Stimulated activated CD4-positive, alpha-beta T cell treated with anti-CD3 and anti-CD28 coated beads, Interleukin-1b, Interleukin-23, amount 100 ng/mL, for 24 hours (primary cell): ENCODE data around the gene TMEM219.

ENCODE experiments used
- DNase-seq, 4 experiments: peaks; one replicate each; pipeline ENCODE4 v3.0.0-alpha.2; 2020; ENCODE audit warnings: low read depth in 4 of 4, low spot score in 1 of 4

TMEM219 gene

DNA sequence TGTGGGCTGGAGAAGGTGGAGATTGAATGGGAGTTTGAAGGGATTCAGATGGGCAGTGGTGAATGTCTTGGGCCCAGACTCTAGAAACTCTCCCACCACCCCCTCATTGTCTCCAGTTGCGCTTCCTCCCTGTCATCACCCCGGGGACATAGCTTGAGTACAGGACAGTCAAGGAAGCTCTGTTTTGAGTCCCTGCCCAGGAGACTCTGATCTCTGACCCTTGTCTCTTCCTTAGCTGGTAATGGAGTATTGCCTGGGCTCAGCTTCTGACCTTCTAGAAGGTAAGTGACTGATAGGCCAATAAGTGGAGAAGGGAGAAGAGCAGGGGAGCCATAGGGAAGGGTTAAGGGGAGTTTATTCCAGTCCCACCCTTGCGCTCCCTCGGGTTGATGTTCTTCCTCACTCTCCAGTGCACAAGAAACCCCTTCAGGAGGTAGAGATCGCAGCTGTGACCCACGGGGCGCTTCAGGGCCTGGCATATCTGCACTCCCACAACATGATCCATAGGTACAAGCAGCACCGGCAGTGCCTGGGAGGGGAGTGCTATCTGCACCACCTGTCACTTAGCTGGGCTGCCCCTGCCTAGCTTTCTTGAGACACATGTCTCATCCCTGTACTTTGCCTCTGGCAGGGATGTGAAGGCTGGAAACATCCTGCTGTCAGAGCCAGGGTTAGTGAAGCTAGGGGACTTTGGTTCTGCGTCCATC lies 16.8 kb downstream of the TMEM219 start:
- DNase-seq = no peak

DNA sequence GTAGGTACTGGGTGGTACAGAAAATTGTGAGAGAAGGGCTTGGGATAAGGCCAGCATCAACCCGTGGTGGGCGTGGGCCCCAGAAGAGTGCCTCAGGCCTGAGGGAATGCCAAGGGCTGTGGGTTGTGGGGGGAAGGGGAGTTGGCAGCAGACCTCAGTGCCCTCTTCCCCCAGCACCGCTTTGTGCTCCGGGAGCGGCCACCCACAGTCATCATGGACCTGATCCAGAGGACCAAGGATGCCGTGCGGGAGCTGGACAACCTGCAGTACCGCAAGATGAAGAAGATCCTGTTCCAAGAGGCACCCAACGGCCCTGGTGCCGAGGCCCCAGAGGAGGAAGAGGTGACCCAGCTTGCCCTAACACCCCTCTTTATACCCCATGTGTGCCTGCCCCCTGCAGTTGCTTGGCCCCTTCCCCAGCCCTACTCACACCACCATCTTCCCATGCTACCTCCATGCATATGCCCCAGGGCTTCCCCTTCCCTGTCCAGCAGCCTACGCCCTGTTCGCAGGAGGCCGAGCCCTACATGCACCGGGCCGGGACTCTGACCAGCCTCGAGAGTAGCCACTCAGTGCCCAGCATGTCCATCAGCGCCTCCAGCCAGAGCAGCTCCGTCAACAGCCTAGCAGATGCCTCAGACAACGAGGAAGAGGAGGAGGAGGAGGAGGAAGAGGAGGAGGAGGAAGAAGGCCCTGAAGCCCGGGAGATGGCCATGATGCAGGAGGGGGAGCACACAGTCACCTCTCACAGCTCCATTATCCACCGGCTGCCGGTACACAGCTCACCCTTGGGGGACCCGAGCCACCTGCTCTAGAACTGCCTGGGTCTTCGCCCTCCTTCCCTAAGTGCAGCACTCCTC lies 20.9 kb downstream of the TMEM219 start:
- no peak for DNase-seq

DNA sequence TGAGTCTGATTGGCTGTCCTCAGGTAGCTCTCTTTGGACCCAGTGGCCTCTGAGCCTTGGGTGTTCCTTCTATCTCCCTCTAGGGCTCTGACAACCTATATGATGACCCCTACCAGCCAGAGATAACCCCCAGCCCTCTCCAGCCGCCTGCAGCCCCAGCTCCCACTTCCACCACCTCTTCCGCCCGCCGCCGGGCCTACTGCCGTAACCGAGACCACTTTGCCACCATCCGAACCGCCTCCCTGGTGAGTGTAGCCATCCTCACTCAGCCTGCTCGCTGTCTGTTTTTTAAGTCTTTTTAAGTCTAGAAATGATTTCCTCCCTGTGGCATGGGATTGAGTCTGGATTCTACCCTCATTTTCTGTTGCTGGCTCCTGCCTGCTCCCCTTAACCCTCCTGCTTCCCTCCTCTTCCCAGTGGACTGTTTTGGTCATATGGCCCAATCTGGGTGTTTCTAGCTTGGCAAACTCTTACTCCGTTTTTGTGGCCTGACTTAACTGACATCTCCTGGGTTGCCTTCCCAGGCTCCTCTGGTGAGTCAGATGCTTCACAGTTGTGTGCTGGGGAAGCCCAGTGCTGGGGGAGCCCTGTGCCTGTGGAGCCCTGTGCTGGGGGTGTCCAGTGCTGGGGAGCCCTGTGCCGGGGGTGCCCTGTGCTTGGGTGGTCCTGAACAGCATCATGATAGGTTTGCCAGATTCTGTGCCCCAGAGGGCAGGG lies 21.7 kb downstream of the TMEM219 start:
- no peak for DNase-seq

- no peak for DNase-seq
These were observed 22.4 kb downstream of the TMEM219 start for GRCh38 chr16:29984137-29984763.

DNA sequence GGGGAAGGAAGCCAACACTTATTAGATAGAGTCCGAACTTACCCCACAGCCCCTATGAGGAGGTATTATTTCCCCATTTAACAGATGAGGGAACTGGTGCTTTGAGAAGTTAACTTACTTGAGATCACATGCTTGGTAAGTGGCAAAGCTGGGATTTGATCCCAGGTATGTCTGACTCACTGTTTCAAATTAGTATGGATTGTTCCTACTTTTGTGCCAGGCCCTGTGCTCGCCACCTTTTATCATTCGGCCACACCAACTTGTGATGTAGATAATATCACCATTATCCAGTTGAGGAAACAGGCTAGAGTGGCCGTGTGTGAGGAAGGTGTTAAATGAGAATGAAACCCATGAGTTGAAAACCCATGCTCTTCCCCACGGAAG lies 22.9 kb downstream of the TMEM219 start:
- DNase-seq = no peak

GRCh38 chr16:29985271-29985811 lies 23.5 kb downstream of the TMEM219 start:
- no peak for DNase-seq

DNA sequence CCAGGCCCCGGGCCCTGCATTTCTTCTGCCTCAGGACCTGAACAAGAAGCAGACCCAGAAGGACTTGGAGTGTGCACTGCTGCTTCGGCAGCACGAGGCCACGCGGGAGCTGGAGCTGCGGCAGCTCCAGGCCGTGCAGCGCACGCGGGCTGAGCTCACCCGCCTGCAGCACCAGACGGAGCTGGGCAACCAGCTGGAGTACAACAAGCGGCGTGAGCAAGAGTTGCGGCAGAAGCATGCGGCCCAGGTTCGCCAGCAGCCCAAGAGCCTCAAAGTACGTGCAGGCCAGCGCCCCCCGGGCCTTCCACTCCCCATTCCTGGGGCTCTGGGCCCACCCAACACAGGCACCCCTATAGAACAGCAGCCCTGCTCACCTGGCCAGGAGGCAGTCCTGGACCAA lies 24.4 kb downstream of the TMEM219 start:
- no peak for DNase-seq

DNA sequence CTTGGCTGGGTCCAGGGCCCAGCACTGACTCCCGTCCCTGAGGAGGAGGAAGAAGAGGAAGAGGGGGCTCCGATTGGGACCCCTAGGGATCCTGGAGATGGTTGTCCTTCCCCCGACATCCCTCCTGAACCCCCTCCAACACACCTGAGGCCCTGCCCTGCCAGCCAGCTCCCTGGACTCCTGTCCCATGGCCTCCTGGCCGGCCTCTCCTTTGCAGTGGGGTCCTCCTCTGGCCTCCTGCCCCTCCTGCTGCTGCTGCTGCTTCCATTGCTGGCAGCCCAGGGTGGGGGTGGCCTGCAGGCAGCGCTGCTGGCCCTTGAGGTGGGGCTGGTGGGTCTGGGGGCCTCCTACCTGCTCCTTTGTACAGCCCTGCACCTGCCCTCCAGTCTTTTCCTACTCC lies 25.1 kb downstream of the TMEM219 start:
- no peak for DNase-seq

DNA sequence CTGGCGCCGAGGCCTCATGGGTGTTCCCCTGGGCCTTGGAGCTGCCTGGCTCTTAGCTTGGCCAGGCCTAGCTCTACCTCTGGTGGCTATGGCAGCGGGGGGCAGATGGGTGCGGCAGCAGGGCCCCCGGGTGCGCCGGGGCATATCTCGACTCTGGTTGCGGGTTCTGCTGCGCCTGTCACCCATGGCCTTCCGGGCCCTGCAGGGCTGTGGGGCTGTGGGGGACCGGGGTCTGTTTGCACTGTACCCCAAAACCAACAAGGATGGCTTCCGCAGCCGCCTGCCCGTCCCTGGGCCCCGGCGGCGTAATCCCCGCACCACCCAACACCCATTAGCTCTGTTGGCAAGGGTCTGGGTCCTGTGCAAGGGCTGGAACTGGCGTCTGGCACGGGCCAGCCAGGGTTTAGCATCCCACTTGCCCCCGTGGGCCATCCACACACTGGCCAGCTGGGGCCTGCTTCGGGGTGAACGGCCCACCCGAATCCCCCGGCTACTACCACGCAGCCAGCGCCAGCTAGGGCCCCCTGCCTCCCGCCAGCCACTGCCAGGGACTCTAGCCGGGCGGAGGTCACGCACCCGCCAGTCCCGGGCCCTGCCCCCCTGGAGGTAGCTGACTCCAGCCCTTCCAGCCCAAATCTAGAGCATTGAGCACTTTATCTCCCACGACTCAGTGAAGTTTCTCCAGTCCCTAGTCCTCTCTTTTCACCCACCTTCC lies 25.6 kb downstream of the TMEM219 start:
- no peak for DNase-seq

DNA sequence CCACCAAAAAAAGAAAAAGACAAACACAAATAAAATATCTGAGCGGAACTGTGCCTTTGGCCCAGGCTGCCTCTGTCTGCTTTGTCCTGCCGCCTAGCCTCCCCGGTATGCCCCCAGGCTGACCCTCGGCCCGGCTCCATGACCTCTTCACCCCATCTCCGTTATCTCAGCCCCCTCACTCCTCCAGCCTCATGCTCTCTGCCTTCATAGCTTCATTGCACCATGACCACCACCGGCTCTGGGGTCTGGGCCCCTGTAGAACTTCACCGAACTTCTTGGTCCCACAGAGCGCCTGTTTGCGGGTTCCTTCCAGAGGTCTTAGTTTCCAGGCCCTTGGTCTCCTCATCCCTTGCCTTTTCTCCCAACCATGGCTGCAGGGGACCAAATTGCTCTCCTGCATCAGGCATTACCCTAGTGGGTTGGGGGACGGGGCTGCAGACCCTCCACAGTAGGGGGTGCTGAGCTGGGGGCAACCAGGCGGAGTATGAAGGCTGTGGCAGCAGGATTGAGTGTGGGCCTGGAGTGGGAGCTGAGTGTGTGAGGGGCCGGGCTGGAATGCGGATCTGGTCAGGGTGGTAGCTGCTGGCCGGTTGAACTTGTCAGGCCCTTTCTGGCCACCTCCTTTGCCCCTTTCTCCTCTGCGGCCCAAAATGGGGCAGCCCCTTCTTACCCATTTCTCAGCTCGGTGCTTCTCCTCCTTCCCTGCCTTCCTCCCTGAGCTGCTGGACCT lies 26.6 kb downstream of the TMEM219 start:
- DNase-seq = no peak

GRCh38 chr16:29989111-29989858 lies 27.4 kb downstream of the TMEM219 start:
- no peak for DNase-seq

- DNase-seq = no peak
These were observed 28.2 kb downstream of the TMEM219 start for GRCh38 chr16:29990034-29990433.

DNA sequence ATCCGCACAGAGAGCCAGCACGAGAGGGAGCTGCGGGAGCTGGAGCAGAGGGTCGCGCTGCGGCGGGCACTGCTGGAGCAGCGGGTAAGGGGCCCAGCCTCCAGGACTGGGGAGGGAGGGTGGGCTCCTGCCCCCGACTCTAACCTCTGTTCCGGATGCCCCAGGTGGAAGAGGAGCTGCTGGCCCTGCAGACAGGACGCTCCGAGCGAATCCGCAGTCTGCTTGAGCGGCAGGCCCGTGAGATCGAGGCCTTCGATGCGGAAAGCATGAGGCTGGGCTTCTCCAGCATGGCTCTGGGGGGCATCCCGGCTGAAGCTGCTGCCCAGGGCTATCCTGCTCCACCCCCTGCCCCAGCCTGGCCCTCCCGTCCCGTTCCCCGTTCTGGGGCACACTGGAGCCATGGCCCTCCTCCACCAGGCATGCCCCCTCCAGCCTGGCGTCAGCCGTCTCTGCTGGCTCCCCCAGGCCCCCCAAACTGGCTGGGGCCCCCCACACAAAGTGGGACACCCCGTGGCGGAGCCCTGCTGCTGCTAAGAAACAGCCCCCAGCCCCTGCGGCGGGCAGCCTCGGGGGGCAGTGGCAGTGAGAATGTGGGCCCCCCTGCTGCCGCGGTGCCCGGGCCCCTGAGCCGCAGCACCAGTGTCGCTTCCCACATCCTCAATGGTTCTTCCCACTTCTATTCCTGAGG lies 29.1 kb downstream of the TMEM219 start:
- DNase-seq = no peak

DNA sequence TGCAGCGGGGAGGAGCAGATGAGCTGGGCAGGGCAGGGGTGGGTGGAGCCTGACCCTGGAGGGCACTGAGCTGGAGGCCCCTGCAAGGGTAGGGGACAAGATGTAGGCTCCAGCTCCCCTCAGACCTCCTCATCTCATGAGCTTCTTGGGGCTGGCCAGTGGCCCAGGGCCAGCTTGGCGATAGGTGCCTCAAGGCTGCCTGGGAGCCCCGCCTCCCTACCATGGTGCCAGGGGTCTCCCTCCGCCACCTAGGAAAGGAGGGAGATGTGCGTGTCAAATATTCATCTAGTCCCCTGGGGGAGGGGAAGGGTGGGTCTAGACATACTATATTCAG lies 29.7 kb downstream of the TMEM219 start:
- no peak for DNase-seq

- no peak for DNase-seq
These were observed 30.6 kb downstream of the TMEM219 start for GRCh38 chr16:29992344-29992967.

DNA sequence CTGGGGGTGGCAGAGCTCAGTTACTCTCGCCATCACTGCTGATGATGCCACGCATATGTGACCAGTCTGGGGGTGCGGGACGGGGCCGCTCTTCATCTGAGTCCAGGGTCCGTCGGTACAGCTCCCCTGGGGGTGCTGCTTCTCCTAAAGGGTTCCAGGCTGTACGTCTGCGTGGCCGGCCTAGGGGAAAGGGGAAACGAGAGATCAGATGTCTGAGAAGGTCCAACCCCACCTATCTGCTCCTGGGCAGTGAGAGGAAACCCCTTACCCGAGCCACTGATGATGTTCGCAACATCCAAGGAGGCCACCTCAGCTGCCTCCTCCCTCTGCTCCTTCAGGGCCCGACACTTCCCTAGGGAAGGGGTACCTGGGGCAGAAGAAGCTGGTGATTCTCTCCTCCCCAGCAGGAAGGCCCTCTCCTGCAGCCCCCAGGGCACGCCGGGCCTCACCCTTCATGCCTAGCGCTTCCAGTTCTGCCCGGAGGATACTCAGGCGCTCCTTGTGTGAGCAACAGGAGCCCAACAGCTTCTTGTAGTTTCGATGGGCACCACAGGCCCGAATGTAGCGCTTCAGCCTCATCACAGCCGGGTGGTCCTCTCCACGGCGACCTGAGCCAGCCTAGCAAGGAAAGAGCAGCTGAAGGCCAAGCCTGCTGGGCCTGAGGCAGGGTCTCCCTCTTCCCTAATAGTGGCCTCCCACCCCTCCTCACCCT lies 31.5 kb downstream of the TMEM219 start:
- no peak for DNase-seq

- no peak for DNase-seq
These were observed 32.2 kb downstream of the TMEM219 start for GRCh38 chr16:29993903-29994599.
